Panc1 (cell line): ENCODE data around the gene UQCRC2. TPM values are rescaled to one million over a fixed set of nuclear protein-coding genes. Genes with fewer than 3 reads are reported as not detected.
A peak's percentile ranks its signal among the peaks of the same experiment; 100 is the strongest.

Experiments used
- ATAC-seq: fragments of 200-7000 bp; cut with Tn5 transposase; 2 replicates; pipeline ENCODE4 v1.9.1; 2020; ENCODE audit warnings: mild to moderate bottlenecking, moderate library complexity
- BruUV-seq: library from RNA; stranded (reverse); fragments of 400-500 nt; replicated peaks from 2 replicates; lab custom pipeline; 2021; lab: Mats Ljungman, UMichigan
- CTCF ChIA-PET: fragments of 300-600 bp; sonication (Branson Sonifier 250); formaldehyde crosslinking; loops from one replicate; lab custom pipeline; 2022; ENCODE audit warnings: antibody characterized with exemption; lab: Charles Lee
- POLR2A ChIA-PET: fragments of 300-600 bp; sonication (Branson Sonifier 250); formaldehyde crosslinking; loops from one replicate; lab custom pipeline; 2022; ENCODE audit warnings: antibody characterized with exemption; lab: Charles Lee
- DNase-seq: peaks from one replicate; pipeline ENCODE4 v3.0.0-alpha.2; 2010; ENCODE audit warnings: low read depth, low spot score
- H3K27ac ChIP-seq: 2 replicates; pipeline ENCODE4 v1.5.1; 2011; ENCODE audit warnings: mild to moderate bottlenecking, low read length, inconsistent platforms
- H3K27me3 ChIP-seq: fragments of 200-500 bp; sonication (Bioruptor generic); 2 replicates; pipeline ENCODE4 v1.6.0; 2014; ENCODE audit warnings: low read length, inconsistent platforms; ENCODE audit not compliant: control insufficient read depth, insufficient read depth
- H3K36me3 ChIP-seq: fragments of 200-500 bp; sonication (Bioruptor generic); 2 replicates; pipeline ENCODE4 v1.5.1; 2014; ENCODE audit warnings: inconsistent platforms, mild to moderate bottlenecking, low read length, moderate library complexity; ENCODE audit not compliant: control insufficient read depth, insufficient read depth
- H3K4me1 ChIP-seq: 2 replicates; pipeline ENCODE4 v1.5.1; 2011; ENCODE audit warnings: inconsistent platforms, mild to moderate bottlenecking, low read length, moderate library complexity; ENCODE audit not compliant: control insufficient read depth, insufficient read depth
- H3K4me3 ChIP-seq, 2 experiments: 2 replicates each; pipeline ENCODE4 v1.5.1; 2011 to 2012; ENCODE audit warnings: low read depth in 2 of 2, low read length in 2 of 2, mild to moderate bottlenecking in 2 of 2, inconsistent platforms in 1 of 2, moderate library complexity in 1 of 2
- H3K9me3 ChIP-seq: fragments of 200-500 bp; sonication (Bioruptor generic); 2 replicates; pipeline ENCODE4 v1.5.1; 2014; ENCODE audit warnings: low read depth, mild to moderate bottlenecking, inconsistent platforms, low read length, moderate library complexity; ENCODE audit not compliant: control insufficient read depth, insufficient read depth
- CTCF ChIP-seq: fragments of 450-650 bp; IDR thresholded peaks from 2 replicates; pipeline ENCODE4 v1.5.1; 2017; ENCODE audit warnings: mild to moderate bottlenecking
- POLR2AphosphoS5 ChIP-seq: IDR thresholded peaks from 2 replicates; pipeline ENCODE4 v1.6.1; 2012; ENCODE audit warnings: mild to moderate bottlenecking, low read depth, low read length, moderate library complexity
- REST ChIP-seq, 2 experiments: IDR thresholded peaks; 2 replicates each; pipeline ENCODE4 v1.6.1; 2011 to 2012; ENCODE audit warnings: low read depth in 2 of 2, control low read depth in 1 of 2, low read length in 1 of 2, mild to moderate bottlenecking in 1 of 2, moderate library complexity in 1 of 2; ENCODE audit not compliant: insufficient read depth in 1 of 2
- SIN3A ChIP-seq: IDR thresholded peaks from 2 replicates; pipeline ENCODE4 v1.6.1; 2012; ENCODE audit warnings: low read depth, mild to moderate bottlenecking, low read length, moderate library complexity, borderline replicate concordance; ENCODE audit not compliant: insufficient read depth
- TCF7L2 ChIP-seq: IDR thresholded peaks from 2 replicates; pipeline ENCODE4 v1.6.1; 2011; ENCODE audit warnings: mild to moderate bottlenecking, low read depth, low read length, inconsistent platforms
- in situ Hi-C: cut with HindIII; loops from 2 replicates; pipeline ENCODE4 v1.10.0; 2016; ENCODE audit warnings: low sequenced_read_pairs, low pct_unique_long_range_greater_than_20kb
- intact Hi-C: fragments of 100-400 bp; cut with micrococcal nuclease; formaldehyde crosslinking; loops from one replicate; pipeline ENCODE4 v1.10.0; 2022; ENCODE audit not compliant: unreplicated experiment
- total RNA-seq: library from RNA; stranded (reverse); gene quantifications from one replicate; pipeline ENCODE4 v1.2.1, GENCODE V29; 2021; ENCODE audit not compliant: unreplicated experiment

UQCRC2 gene
- total RNA-seq, 1 experiment from 2014 or later = 248 TPM

DNA sequence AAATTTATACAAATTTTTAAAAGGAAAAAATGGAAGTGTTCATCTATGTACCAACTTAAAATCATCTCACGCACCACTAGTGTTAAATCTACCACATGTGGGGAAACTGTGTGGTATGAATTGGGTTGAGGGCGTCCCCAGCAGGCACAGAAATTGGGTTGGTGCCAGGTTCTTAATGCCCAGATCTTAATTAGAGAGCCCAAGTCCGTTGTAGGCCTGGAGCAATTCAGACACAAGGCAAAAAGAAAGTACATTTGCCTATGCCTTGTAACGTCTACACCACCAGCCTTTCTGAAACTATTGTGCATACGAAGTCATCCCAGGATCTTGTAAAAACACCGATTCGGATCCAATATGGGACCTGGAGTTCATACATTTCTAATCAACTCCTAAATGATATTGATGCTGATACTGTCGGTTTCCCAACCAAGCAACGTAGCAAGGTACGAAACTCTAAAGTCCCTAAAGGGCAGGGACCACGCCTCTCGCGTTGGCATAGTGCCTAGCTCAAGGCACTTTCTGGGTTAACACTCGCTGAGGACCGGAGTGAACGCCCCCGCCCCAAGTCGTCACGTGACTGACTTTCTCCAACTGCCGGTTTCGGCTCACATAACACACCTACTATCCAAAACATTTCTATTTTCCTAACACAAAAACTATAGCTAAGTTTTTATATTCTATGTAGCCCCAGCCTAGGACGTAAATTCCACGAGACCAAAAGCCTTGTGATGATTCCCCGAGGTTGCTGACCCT is 945 bp upstream of the UQCRC2 start:
- no TSS peak for BruUV-seq
- H3K27ac ChIP-seq = peak overlapping the region; percentile 100
- intact Hi-C loops (no loop called here), in situ Hi-C loops (no loop called here)
- DNase-seq (no peak), ATAC-seq (peak; percentile 67)
- peak overlapping the region; percentile 74 to 94 for H3K4me3 ChIP-seq
- H3K4me1 ChIP-seq = peaks cover 15% of the 10 kb centered on the region
- ChIA-PET POLR2A (interaction anchor here (0.6 to 0.7 kb wide), 2 partner anchors 234 to 398 kb away, joined by 3 to 7 read pairs; no protein-coding TSS in a partner anchor), CTCF (no interaction called here)
- TF ChIP-seq TCF7L2 (no peak), CTCF (no peak), REST (IDR thresholded peaks at IDR 0.05; ENCODE audit: insufficient read depth in 1 of 2, low read depth in 2 of 2, low read length in 1 of 2) (no peak), POLR2AphosphoS5 (no peak), SIN3A (no peak; the same call in 1 of the 2 replicates)
- no peaks in the 10 kb centered on the region for H3K27me3 ChIP-seq
- no peaks in the 10 kb centered on the region for H3K9me3 ChIP-seq
- H3K36me3 ChIP-seq = peaks cover 10% of the 10 kb centered on the region; the same call in 1 of the 2 replicates

DNA sequence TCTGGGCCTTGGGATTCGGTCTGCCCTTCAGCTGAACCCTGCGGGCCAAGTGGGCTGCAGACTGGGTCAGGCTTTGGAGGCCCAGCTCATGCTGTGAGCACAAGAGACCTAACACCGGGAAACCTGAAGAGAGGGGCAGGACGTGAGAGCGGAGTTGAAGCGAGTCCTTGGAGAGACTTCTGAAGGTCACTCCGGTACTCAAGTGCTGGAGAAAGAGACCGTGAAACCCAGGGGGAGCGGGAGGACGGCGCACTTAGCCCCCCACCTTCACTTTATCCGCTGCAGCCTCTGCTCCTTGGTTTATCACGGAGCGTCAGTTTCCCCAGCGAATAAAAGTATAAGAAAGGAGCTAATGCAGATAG is 361 bp downstream of the UQCRC2 start:
- POLR2A ChIA-PET = interaction anchor here (0.6 to 0.9 kb wide), 3 partner anchors 44 to 235 kb away, joined by 3 to 4 read pairs (median 3); no protein-coding TSS in a partner anchor
- DNase-seq (no peak), ATAC-seq (peak; percentile 46)
- Histone ChIP-seq H3K4me3 (peak overlapping the region; percentile 74 to 94), H3K9me3 (no peaks in the 10 kb centered on the region), H3K27me3 (no peaks in the 10 kb centered on the region), H3K36me3 (peaks cover 22% of the 10 kb centered on the region), H3K27ac (peak overlapping the region; percentile 100), H3K4me1 (peaks cover 15% of the 10 kb centered on the region)
- in situ Hi-C loops (no loop called here), intact Hi-C loops (no loop called here)
- CTCF ChIA-PET = no interaction called here
- no peak for TF ChIP-seq CTCF
- BruUV-seq = TSS peak; percentile 88
